IMR-90 (cell line): Measurements from ENCODE around the gene RYR2. TPM values are rescaled to one million over a fixed set of nuclear protein-coding genes. Genes with fewer than 3 reads are reported as not detected.

Source experiments
- ATAC-seq: fragments of 200-7000 bp; cut with Tn5 transposase; 2 replicates; pipeline ENCODE4 v1.9.1; 2020; ENCODE audit warnings: low read depth, mild to moderate bottlenecking, moderate library complexity
- BruUV-seq: library from RNA; stranded (reverse); fragments of 400-500 nt; replicated peaks from 2 replicates; lab custom pipeline; 2021; lab: Mats Ljungman, UMichigan
- CTCF ChIA-PET: fragments of 300-600 bp; formaldehyde crosslinking; extraction: SDS; loops from one replicate; lab custom pipeline; 2021; ENCODE audit warnings: antibody characterized with exemption; lab: Yijun Ruan, JAX
- POLR2A ChIA-PET: fragments of 300-600 bp; sonication (Branson Sonifier 250); formaldehyde crosslinking; loops from one replicate; lab custom pipeline; 2022; ENCODE audit warnings: antibody characterized with exemption; ENCODE audit not compliant: unreplicated experiment; lab: Charles Lee
- DNase-seq: peaks from one replicate; pipeline ENCODE4 v3.0.0; 2013
- H2AFZ ChIP-seq: replicated peaks from 2 replicates; pipeline ENCODE3; 2013; ENCODE audit warnings: low read length, mild to moderate bottlenecking; ENCODE audit not compliant: poor library complexity
- H2AK5ac ChIP-seq: 2 replicates; pipeline ENCODE4 v1.6.1; 2013; ENCODE audit warnings: low read depth, low read length, inconsistent platforms
- H2AK9ac ChIP-seq: replicated peaks from 2 replicates; pipeline ENCODE3; 2013; ENCODE audit warnings: mild to moderate bottlenecking, low read depth, low read length, moderate library complexity; ENCODE audit not compliant: poor library complexity
- H2BK120ac ChIP-seq: 2 replicates; pipeline ENCODE4 v1.6.1; 2013; ENCODE audit warnings: low read depth, low read length, inconsistent platforms
- H2BK15ac ChIP-seq: 3 replicates; pipeline ENCODE4 v1.6.1; 2013; ENCODE audit warnings: low read depth, low read length, inconsistent platforms
- H2BK20ac ChIP-seq: 2 replicates; pipeline ENCODE4 v1.6.1; 2013; ENCODE audit warnings: low read depth, mild to moderate bottlenecking, inconsistent platforms, low read length, moderate library complexity
- H2BK5ac ChIP-seq: 2 replicates; pipeline ENCODE4 v1.6.1; 2013; ENCODE audit warnings: mild to moderate bottlenecking, low read depth, low read length, inconsistent platforms; ENCODE audit not compliant: poor library complexity, severe bottlenecking
- H3K14ac ChIP-seq: replicated peaks from 2 replicates; pipeline ENCODE4 v1.6.1; 2013; ENCODE audit warnings: low read depth, low read length, inconsistent platforms
- H3K18ac ChIP-seq: 2 replicates; pipeline ENCODE4 v1.6.1; 2013; ENCODE audit warnings: low read depth, low read length, control low read depth
- H3K23ac ChIP-seq: 2 replicates; pipeline ENCODE4 v1.6.1; 2013; ENCODE audit warnings: low read depth, low read length, inconsistent platforms
- H3K27ac ChIP-seq: 2 replicates; pipeline ENCODE4 v1.5.1; 2013; ENCODE audit warnings: mild to moderate bottlenecking, control low read depth, low read length; ENCODE audit not compliant: insufficient read depth
- H3K27me3 ChIP-seq: 2 replicates; pipeline ENCODE4 v1.6.1; 2013; ENCODE audit warnings: low read length; ENCODE audit not compliant: control insufficient read depth, insufficient read depth
- H3K36me3 ChIP-seq: 2 replicates; pipeline ENCODE4 v1.6.1; 2013; ENCODE audit warnings: low read length, mixed read lengths; ENCODE audit not compliant: control insufficient read depth, insufficient read depth
- H3K4ac ChIP-seq: 2 replicates; pipeline ENCODE4 v1.6.1; 2013; ENCODE audit warnings: low read depth, low read length, inconsistent platforms
- H3K4me1 ChIP-seq: 2 replicates; pipeline ENCODE4 v1.6.1; 2013; ENCODE audit warnings: low read length, mixed read lengths; ENCODE audit not compliant: control insufficient read depth, insufficient read depth
- H3K4me2 ChIP-seq: 2 replicates; pipeline ENCODE4 v1.6.1; 2013; ENCODE audit warnings: low read depth, mild to moderate bottlenecking, control low read depth, low read length, moderate library complexity
- H3K4me3 ChIP-seq: 2 replicates; pipeline ENCODE4 v1.5.1; 2013; ENCODE audit warnings: low read depth, mild to moderate bottlenecking, control low read depth, low read length, moderate library complexity; ENCODE audit not compliant: insufficient read depth
- H3K56ac ChIP-seq: 2 replicates; pipeline ENCODE4 v1.6.1; 2013; ENCODE audit warnings: low read length, inconsistent platforms; ENCODE audit not compliant: insufficient read depth; ENCODE audit errors: extremely low read depth
- H3K79me1 ChIP-seq, 2 experiments: 2 replicates each; pipeline ENCODE4 v1.6.1; 2013; ENCODE audit warnings: low read length in 2 of 2, inconsistent platforms in 1 of 2, low read depth in 1 of 2
- H3K9ac ChIP-seq: 2 replicates; pipeline ENCODE4 v1.6.1; 2013; ENCODE audit warnings: low read depth, low read length, control low read depth
- H3K9me1 ChIP-seq: 2 replicates; pipeline ENCODE4 v1.6.1; 2013; ENCODE audit warnings: low read length, inconsistent platforms; ENCODE audit not compliant: insufficient read depth
- H3K9me3 ChIP-seq: 2 replicates; pipeline ENCODE4 v1.6.1; 2013; ENCODE audit warnings: low read length; ENCODE audit not compliant: control insufficient read depth, insufficient read depth
- H4K20me1 ChIP-seq: 2 replicates; pipeline ENCODE4 v1.6.1; 2013; ENCODE audit warnings: low read length, inconsistent platforms; ENCODE audit not compliant: insufficient read depth
- H4K5ac ChIP-seq: 2 replicates; pipeline ENCODE4 v1.6.1; 2013; ENCODE audit warnings: mild to moderate bottlenecking, low read depth, low read length, control low read depth
- H4K8ac ChIP-seq, 2 experiments: 2 replicates each; pipeline ENCODE4 v1.6.1; 2013; ENCODE audit warnings: low read depth in 2 of 2, low read length in 2 of 2, control low read depth in 1 of 2, inconsistent platforms in 1 of 2
- H4K91ac ChIP-seq: 2 replicates; pipeline ENCODE4 v1.6.1; 2013; ENCODE audit warnings: low read depth, low read length, inconsistent platforms; ENCODE audit not compliant: insufficient read depth
- BHLHE40 ChIP-seq: fragments of 150-350 bp; IDR thresholded peaks from 2 replicates; pipeline ENCODE4 v1.6.1; 2016; ENCODE audit warnings: mild to moderate bottlenecking, low read depth, low read length
- CEBPB ChIP-seq: IDR thresholded peaks from 2 replicates; pipeline ENCODE4 v1.6.1; 2012; ENCODE audit warnings: low read depth, low read length, improper control_type of control experiment
- CHD1 ChIP-seq: IDR thresholded peaks from 2 replicates; pipeline ENCODE4 v1.6.1; 2012; ENCODE audit warnings: low read depth, low read length, improper control_type of control experiment
- MAFK ChIP-seq: IDR thresholded peaks from 2 replicates; pipeline ENCODE4 v1.6.1; 2012; ENCODE audit warnings: low read depth, low read length, improper control_type of control experiment
- MAZ ChIP-seq: IDR thresholded peaks from 2 replicates; pipeline ENCODE4 v1.6.1; 2012; ENCODE audit warnings: low read depth, mild to moderate bottlenecking, low read length, improper control_type of control experiment, moderate library complexity, borderline replicate concordance
- MXI1 ChIP-seq: IDR thresholded peaks from 2 replicates; pipeline ENCODE4 v1.6.1; 2012; ENCODE audit warnings: low read depth, mild to moderate bottlenecking, low read length, moderate library complexity, borderline replicate concordance
- RAD21 ChIP-seq: IDR thresholded peaks from 2 replicates; pipeline ENCODE4 v1.6.1; 2012; ENCODE audit warnings: low read length, improper control_type of control experiment
- RFX5 ChIP-seq: IDR thresholded peaks from 2 replicates; pipeline ENCODE4 v1.8.0; 2012; ENCODE audit warnings: low read depth, mild to moderate bottlenecking, low read length, moderate library complexity
- WGBS, 2 experiments: methylation state at CpG; one replicate each; pipeline versions ENCODE4 v1.1.5 to v1.1.7; 2013; ENCODE audit warnings: missing lambda C conversion rate in 2 of 2; ENCODE audit not compliant: insufficient read length in 1 of 2; ENCODE audit errors: extremely low coverage in 2 of 2; 5-methylcytosine and 5-hydroxymethylcytosine counted together
- dilution Hi-C: fragments of 300-500 bp; cut with HindIII; formaldehyde crosslinking; loops from one replicate; pipeline ENCODE4 v1.14.3; 2018; ENCODE audit warnings: low sequenced_read_pairs; ENCODE audit not compliant: unreplicated experiment
- in situ Hi-C: fragments of 300-500 bp; cut with MboI; formaldehyde crosslinking; loops from 3 replicates; pipeline ENCODE4 v1.14.3; 2019; ENCODE audit warnings: low sequenced_read_pairs, inconsistent platforms, mixed read lengths
- intact Hi-C: fragments of 100-400 bp; cut with micrococcal nuclease; formaldehyde crosslinking; loops from 2 replicates; pipeline ENCODE4 v1.10.0; 2022
- polyA plus RNA-seq, 3 experiments: library from polyadenylated mRNA; depleted of rRNA; stranded (reverse); fragments of >200 nt; gene quantifications; 2 replicates each; pipeline ENCODE4 v1.2.3, GENCODE V29; 2012; ENCODE audit warnings: low replicate concordance in 1 of 3
- total RNA-seq: library from RNA; depleted of rRNA; stranded (reverse); fragments of >200 nt; gene quantifications from 2 replicates; pipeline ENCODE4 v1.2.3, GENCODE V29; 2012
- TF ChIP-seq, protein P1 (sequence below): conservative IDR thresholded peaks from 2 replicates; pipeline ENCODE4 v1.5.1; 2012; ENCODE audit warnings: mild to moderate bottlenecking, low read depth, low read length, improper control_type of control experiment
- TF ChIP-seq, protein P2 (sequence below): fragments of 150-350 bp; IDR thresholded peaks from 2 replicates; pipeline ENCODE4 v1.6.1; 2016; ENCODE audit warnings: low read depth, mild to moderate bottlenecking, low read length, moderate library complexity, borderline replicate concordance
- TF ChIP-seq, protein P3 (sequence below): fragments of 150-350 bp; IDR thresholded peaks from 2 replicates; pipeline ENCODE4 v1.6.1; 2017; ENCODE audit warnings: mild to moderate bottlenecking, antibody characterized with exemption, low read length, low read depth

RYR2 gene
- total and polyA plus RNA-seq, 2 of the 4 experiments (the other 2 are of a cell fraction), result not detected

DNA sequence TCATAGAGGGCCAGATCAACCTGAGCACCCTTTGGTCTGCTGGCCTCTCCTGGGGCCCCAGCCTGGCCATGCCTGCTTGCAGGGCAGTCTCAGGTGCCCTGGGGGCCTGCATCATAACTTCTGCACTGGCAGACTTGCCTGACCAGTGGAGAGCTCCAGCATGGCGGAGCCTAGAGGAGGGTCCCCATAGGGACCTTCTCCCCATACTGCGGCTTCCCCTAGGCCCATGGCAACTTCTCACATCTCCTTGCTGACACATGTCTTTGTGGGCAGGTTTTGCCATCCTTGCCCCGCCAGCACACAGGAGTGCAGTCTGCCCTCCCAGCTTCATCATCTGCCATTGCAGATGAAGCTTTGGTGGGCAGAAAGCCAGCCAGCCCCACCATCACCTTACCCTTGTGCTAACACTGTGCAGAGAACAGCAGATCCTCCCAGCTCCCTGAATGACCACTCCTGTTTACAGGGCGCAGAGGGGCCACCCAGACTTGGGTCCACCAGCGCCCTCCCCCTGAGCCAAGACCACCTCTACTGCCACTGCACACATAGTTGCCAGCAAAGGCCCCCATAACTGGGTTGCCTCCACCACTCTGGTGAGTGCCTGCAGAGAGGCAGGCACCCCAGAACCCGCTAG, 797.0 kb downstream of the RYR2 start:
- Histone ChIP-seq H2BK5ac (no peak overlapping the region), H2AFZ (no peak overlapping the region), H3K36me3 (no peaks in the 10 kb centered on the region), H3K79me1 (no peaks in the 10 kb centered on the region), H3K27ac (no peak overlapping the region), H3K14ac (no peak overlapping the region), H3K9ac (no peak overlapping the region), H4K91ac (no peak overlapping the region), H4K8ac (no peak overlapping the region), H3K18ac (no peak overlapping the region), H2BK15ac (no peak overlapping the region), H3K4ac (no peak overlapping the region), H3K23ac (no peak overlapping the region), H2AK9ac (no peak overlapping the region), H2BK20ac (no peak overlapping the region), H3K27me3 (no peaks in the 10 kb centered on the region), H3K9me3 (peaks cover 6% of the 10 kb centered on the region; the same call in 1 of the 2 replicates), H2BK120ac (no peak overlapping the region), H3K4me1 (no peaks in the 10 kb centered on the region), H4K20me1 (no peaks in the 10 kb centered on the region), H2AK5ac (no peak overlapping the region), H3K4me3 (no peak overlapping the region), H3K56ac (no peak overlapping the region), H3K9me1 (no peaks in the 10 kb centered on the region), H4K5ac (no peak overlapping the region), H3K4me2 (no peak overlapping the region)
- 49% methylated on average over 3 of the region's 6 CpGs; no CpG with 5 or more reads in 1 of the 2 experiments for WGBS, 2 experiments
- dilution Hi-C loops, result no loop called here
- ChIA-PET POLR2A (no interaction called here), CTCF (no interaction called here)
- DNase-seq (no peak), ATAC-seq (no peak)
- no TSS peak for BruUV-seq
- intact Hi-C loops, result no loop called here
- TF ChIP-seq MAZ (no peak), BHLHE40 (no peak), MAFK (no peak), CEBPB (no peak), MXI1 (no peak), RAD21 (no peak), RFX5 (no peak), CHD1 (no peak)
- TF ChIP-seq, protein P1, sequence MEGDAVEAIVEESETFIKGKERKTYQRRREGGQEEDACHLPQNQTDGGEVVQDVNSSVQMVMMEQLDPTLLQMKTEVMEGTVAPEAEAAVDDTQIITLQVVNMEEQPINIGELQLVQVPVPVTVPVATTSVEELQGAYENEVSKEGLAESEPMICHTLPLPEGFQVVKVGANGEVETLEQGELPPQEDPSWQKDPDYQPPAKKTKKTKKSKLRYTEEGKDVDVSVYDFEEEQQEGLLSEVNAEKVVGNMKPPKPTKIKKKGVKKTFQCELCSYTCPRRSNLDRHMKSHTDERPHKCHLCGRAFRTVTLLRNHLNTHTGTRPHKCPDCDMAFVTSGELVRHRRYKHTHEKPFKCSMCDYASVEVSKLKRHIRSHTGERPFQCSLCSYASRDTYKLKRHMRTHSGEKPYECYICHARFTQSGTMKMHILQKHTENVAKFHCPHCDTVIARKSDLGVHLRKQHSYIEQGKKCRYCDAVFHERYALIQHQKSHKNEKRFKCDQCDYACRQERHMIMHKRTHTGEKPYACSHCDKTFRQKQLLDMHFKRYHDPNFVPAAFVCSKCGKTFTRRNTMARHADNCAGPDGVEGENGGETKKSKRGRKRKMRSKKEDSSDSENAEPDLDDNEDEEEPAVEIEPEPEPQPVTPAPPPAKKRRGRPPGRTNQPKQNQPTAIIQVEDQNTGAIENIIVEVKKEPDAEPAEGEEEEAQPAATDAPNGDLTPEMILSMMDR, result no peak
- TF ChIP-seq, protein P2, sequence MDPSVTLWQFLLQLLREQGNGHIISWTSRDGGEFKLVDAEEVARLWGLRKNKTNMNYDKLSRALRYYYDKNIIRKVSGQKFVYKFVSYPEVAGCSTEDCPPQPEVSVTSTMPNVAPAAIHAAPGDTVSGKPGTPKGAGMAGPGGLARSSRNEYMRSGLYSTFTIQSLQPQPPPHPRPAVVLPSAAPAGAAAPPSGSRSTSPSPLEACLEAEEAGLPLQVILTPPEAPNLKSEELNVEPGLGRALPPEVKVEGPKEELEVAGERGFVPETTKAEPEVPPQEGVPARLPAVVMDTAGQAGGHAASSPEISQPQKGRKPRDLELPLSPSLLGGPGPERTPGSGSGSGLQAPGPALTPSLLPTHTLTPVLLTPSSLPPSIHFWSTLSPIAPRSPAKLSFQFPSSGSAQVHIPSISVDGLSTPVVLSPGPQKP, result no peak
- TF ChIP-seq, protein P3, sequence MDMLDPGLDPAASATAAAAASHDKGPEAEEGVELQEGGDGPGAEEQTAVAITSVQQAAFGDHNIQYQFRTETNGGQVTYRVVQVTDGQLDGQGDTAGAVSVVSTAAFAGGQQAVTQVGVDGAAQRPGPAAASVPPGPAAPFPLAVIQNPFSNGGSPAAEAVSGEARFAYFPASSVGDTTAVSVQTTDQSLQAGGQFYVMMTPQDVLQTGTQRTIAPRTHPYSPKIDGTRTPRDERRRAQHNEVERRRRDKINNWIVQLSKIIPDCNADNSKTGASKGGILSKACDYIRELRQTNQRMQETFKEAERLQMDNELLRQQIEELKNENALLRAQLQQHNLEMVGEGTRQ, result no peak
- in situ Hi-C loops, result no loop called here
